HepG2 (cell line): Measurements from ENCODE around the gene PITPNM2.

Source experiments
- ATAD3A ChIP-seq: sonication (generic); formaldehyde crosslinking; IDR thresholded peaks from 2 replicates; pipeline ENCODE4 v1.4.0; 2020; ENCODE audit warnings: missing genetic modification reagents
- BHLHE40 ChIP-seq: IDR thresholded peaks from 2 replicates; pipeline ENCODE4 v1.6.1; 2011; ENCODE audit warnings: low read length, improper control_type of control experiment
- FOXJ3 ChIP-seq: sonication (generic); formaldehyde crosslinking; IDR thresholded peaks from 2 replicates; pipeline ENCODE4 v1.4.0; 2020; ENCODE audit warnings: missing genetic modification reagents, mild to moderate bottlenecking, borderline replicate concordance
- IRF2 ChIP-seq: IDR thresholded peaks from 2 replicates; pipeline ENCODE4 v1.6.1; 2018; ENCODE audit warnings: missing genetic modification reagents, missing compliant biosample characterization
- MEIS1 ChIP-seq: sonication (generic); formaldehyde crosslinking; IDR thresholded peaks from 2 replicates; pipeline ENCODE4 v1.9.0; 2021; ENCODE audit warnings: mild to moderate bottlenecking, missing genetic modification reagents, moderate library complexity, borderline replicate concordance
- PHF8 ChIP-seq: sonication (generic); formaldehyde crosslinking; IDR thresholded peaks from 2 replicates; pipeline ENCODE4 v1.5.0; 2020; ENCODE audit warnings: missing genetic modification reagents
- POLR2AphosphoS5 ChIP-seq: IDR thresholded peaks from 2 replicates; pipeline ENCODE4 v1.6.1; 2012; ENCODE audit warnings: low read depth, low read length
- RBM22 ChIP-seq: fragments of 200-400 bp; formaldehyde crosslinking; optimal IDR thresholded peaks from 2 replicates; pipeline ENCODE3; 2017; ENCODE audit warnings: mild to moderate bottlenecking, low read length, moderate library complexity
- TCF7L2 ChIP-seq: IDR thresholded peaks from 2 replicates; pipeline ENCODE4 v1.6.1; 2011; ENCODE audit warnings: mild to moderate bottlenecking, low read depth, low read length, moderate library complexity
- TEAD2 ChIP-seq: sonication (generic); formaldehyde crosslinking; IDR thresholded peaks from 2 replicates; pipeline ENCODE4 v1.9.0; 2021; ENCODE audit warnings: missing genetic modification reagents
- ZNF879 ChIP-seq: sonication (generic); formaldehyde crosslinking; IDR thresholded peaks from 2 replicates; pipeline ENCODE4 v1.8.1; 2023; ENCODE audit warnings: missing genetic modification reagents

- TF ChIP-seq TEAD2 (CRISPR knock-in tag) (no peak), IRF2 (CRISPR knock-in tag) (no peak), BHLHE40 (no peak), ATAD3A (CRISPR knock-in tag) (no peak), FOXJ3 (CRISPR knock-in tag) (no peak), POLR2AphosphoS5 (no peak), ZNF879 (CRISPR knock-in tag) (no peak), TCF7L2 (no peak), PHF8 (CRISPR knock-in tag) (no peak), RBM22 (no peak), MEIS1 (CRISPR knock-in tag) (no peak)
Observed at GRCh38 chr12:123126294-123127181, 24.4 kb downstream of the PITPNM2 start.
